ENCODE data around the gene ATG10.
"Not testable (repeated sequence)": the region's sequence is repeated elsewhere in the genome, so short reads cannot be mapped to it uniquely, and the experiment has no call there.

GRCh38 chr5:82272571-82273356, 300.9 kb downstream of the ATG10 start:
- TF ChIP-seq, protein P1, sequence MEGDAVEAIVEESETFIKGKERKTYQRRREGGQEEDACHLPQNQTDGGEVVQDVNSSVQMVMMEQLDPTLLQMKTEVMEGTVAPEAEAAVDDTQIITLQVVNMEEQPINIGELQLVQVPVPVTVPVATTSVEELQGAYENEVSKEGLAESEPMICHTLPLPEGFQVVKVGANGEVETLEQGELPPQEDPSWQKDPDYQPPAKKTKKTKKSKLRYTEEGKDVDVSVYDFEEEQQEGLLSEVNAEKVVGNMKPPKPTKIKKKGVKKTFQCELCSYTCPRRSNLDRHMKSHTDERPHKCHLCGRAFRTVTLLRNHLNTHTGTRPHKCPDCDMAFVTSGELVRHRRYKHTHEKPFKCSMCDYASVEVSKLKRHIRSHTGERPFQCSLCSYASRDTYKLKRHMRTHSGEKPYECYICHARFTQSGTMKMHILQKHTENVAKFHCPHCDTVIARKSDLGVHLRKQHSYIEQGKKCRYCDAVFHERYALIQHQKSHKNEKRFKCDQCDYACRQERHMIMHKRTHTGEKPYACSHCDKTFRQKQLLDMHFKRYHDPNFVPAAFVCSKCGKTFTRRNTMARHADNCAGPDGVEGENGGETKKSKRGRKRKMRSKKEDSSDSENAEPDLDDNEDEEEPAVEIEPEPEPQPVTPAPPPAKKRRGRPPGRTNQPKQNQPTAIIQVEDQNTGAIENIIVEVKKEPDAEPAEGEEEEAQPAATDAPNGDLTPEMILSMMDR (IDR thresholded peaks at IDR 0.05): not testable (repeated sequence)
- TF ChIP-seq POLR2A (IDR thresholded peaks at IDR 0.05): not testable (repeated sequence)

Data from heart left ventricle (tissue), 13 donors.